NCI-H526 treated with DMSO at 0.1 percent for 48 hours (cell line): Measurements from ENCODE around the gene ZNF546.
A peak's percentile ranks its signal among the peaks of the same experiment; 100 is the strongest.
"Not testable (repeated sequence)": the region's sequence is repeated elsewhere in the genome, so short reads cannot be mapped to it uniquely, and the experiment has no call there.

ENCODE experiments used
- DNase-seq: peaks from one replicate; lab custom pipeline; 2025; lab: John Stamatoyannopoulos, UW

ZNF546 gene

DNA sequence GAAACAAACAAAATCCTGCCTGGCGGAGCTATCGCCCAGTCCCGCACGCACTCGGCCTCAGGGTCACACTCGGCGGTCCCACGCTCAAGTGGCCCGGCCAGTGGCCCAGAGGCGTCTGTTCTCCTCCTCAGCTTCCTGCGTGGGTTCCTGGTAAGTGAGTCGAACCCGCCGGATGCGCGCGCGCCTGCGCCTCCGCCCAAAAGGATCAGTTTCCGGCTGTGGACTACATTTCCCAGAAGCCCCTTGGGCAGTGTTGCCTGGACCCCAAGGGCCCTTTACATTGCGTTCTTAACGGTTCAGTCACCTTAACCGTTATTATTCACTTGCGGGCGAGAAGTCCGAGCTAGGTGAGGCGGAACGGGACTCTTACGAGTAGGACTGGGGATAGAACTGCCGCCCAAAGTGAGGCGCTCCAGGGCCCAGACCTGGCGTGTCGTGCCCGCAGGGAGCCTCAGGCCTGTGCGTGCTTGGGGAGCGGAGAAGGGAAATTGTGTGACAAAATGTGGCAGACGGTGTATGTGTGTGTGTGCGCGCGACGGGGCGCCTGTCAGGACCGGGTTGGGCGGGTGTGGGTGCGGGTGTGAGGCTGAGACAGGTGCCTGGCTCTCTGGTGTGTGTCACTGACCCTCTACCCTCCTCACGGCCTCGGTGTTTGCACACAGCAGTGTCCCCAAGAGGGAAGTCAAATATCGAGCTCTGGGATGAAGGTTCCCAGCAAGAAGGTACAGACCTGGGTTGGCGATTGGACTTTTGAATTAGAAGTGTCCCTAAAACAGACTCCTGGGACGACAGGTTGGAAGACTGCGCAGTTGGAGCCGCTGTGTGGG, at the start of gene ZNF546:
Gene ZNF546, plus strand, starts transcription at position 250 of the 827 bp plus-strand sequence. CDS start 1,267 bp downstream, outside the sequence.
- peak; percentile 75 for DNase-seq

DNA sequence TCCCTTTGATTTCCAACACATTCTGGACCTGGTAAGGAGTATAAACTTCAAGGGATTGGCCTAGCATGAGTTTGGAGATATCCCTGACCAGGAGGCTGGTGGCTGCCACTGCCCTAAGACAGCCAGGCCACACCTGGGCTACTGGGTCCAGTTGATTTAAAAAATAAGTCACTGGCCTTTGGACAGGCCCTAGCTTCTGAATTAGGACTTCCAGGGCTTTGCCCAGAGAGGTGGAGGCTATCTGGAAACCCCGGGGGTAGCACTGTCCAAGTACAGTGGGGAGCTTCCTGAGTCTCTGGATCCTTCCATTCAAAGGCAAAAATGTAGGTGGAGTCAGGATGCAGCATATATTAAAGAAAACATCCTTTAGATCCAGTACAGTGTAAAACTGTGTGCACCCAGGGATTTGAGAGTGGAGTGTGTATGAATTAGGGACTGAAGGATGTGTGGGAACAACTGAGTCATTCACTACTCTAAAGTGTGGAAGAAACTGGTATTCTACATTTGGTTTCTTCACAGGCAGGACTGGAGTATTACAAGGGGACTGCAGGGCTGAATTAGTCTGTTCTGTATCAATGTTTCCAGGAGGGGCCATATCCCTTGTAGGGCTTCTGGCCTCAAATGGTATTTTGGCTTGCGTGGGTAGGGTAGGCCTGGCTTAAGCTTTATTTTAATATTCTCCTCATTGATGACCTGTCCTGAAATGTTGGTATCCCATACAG, 47.7 kb upstream of the ZNF546 start:
- DNase-seq = no peak

DNA sequence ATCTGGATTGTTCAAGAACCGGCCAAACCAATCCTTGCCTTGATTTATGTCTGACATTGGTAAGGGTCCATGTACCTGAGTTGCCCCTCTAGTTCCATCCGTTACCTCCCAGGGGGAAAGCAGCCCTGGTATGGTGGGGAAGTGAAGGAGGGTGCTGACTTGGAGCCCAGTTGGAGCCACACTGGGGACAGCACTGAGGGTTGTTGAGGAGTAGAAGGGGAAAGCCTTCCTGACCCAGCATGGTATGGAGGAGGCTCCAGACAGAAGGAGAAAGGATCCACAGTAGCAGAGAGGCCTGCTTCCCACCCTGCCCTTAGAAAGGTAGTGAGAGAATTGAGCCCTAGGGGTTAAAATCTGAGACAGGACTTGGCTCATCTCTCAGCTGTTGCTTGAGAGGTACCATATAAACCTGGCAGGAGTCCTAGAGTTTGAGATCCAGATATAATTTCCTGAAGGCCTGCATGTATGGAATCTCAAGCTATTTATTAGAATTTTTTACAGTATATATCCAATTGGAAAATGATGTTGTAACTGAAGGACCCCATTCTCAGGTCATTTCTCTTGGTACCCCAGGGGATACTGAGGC, 45.7 kb upstream of the ZNF546 start:
- DNase-seq = no peak

DNA sequence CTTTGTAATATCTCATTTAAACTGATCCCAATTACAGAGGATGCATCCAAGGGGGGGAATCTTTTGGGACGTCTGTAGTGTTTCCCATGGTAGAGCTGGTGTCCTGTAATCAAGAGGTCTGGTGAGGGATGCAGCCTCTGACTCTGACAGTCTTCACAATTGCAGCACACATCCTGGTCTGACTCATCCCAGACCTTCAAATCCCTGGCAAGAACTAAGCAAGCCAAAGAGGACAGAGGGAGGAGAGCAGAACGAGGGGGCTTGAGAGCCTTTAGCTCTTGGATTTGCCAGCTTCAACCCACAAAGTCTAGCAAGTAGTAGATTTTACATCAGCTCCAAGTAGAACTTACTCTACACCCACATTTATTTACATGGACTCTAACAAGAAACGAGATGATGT, 45.2 kb upstream of the ZNF546 start:
- no peak for DNase-seq

DNA sequence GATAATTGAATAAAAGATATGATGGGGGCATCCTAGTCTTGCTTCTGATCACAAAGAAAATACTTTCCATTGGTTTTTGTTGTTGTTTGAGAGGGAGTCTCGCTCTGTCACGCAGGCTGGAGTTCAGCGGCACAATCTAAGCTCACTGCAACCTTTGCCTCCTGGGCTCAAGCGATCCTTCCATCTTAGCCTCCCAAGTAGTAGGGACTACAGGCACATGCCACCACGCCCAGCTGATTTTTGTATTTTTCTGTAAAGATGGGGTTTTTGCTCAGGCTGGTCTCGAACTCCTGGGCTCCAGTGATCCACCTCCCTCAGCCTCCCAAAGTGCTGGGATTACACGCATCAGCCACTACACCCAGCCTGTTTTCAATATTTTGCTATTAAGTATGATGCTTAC, 42.9 kb upstream of the ZNF546 start:
- no peak for DNase-seq

DNA sequence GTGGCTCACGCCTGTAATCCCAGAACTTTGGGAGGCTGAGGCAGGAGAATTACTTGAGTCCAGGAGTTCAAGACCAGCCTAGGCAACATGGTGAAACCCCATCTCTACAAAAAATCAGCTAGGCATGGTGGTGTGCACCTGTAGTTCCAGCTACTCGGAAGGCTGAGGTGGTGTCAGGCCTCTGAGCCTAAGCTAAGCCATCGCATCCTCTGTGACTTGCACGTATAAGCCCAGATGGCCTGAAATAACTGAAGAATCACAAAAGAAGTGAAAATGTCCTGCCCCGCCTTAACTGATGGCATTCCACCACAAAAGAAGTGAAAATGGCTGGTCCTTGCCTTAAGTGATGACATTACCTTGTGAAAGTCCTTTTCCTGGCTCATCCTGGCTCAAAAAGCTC, 39.0 kb upstream of the ZNF546 start:
- DNase-seq = not testable (repeated sequence)

DNA sequence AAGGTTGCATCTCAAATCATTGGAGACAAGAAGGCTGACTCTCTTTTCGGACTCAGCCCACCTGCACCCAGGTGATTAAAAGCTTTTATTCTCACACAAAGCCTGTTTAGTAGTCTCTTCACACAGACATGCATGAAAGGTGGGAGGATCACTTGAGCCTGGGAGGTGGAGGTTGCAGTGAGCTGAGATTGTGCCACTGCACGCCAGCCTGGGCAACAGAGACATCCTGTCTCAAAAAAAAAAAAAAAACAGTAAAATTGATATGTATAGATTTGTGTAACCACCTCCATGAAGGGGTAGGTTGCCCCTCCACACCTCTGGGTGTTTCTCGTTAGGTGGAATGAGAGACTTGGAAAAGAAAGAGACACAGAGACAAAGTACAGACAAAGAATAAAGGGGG, 37.9 kb upstream of the ZNF546 start:
- DNase-seq = not testable (repeated sequence)

DNA sequence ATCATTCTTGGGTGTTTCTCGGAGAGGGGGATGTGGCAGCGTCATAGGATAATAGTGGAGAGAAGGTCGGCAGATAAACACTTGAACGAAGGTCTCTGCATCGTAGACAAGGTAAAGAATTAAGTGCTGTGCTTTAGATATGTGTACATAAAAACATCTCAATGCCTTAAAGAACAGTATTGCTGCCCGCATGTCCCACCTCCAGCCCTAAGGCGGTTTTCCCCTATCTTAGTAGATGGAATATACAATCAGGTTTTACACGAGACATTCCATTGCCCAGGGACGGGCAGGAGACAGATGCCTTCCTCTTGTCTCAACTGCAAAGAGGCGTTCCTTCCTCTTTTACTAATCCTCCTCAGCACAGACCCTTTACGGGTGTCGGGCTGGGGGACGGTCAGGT, 37.5 kb upstream of the ZNF546 start:
- not testable (repeated sequence) for DNase-seq

DNA sequence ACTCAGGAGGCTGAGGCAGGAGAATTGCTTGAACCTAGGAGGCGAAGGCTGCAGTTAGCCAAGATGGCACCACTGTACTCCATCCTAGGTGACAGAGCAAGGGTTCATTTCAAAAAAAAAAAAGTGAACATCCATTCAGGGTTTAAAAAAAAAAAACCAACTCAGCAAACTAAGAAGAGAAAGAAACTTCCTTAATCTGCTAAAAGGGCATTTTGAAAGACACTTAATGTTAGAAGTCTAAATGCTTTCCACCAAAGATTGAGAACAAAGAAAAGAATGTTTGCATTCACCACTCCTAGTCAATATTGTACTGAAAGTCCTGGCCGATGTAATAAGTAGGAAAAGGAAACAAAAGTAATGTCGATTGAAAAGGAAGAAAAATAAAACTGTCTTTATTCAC, 33.0 kb upstream of the ZNF546 start:
- no peak for DNase-seq

DNA sequence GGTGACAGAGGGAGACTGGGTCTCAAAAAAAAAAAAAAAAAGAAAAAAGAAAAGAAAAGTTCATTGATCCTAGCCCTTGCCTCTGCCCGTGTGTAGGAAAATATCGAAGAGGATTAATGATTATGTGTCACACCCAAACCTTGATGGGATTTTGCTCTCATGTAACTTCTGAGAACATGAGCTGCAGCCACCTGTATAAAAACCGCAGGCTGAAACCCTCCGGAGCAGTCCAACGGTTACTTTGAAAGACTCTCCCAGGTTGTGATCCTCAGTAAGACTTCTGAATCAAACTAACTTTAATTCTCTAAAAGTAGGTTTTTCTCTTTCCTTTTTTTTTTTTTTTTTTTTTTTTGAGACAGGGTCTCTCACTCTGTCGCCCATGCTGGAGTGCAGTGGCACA, 30.2 kb upstream of the ZNF546 start:
- no peak for DNase-seq

DNA sequence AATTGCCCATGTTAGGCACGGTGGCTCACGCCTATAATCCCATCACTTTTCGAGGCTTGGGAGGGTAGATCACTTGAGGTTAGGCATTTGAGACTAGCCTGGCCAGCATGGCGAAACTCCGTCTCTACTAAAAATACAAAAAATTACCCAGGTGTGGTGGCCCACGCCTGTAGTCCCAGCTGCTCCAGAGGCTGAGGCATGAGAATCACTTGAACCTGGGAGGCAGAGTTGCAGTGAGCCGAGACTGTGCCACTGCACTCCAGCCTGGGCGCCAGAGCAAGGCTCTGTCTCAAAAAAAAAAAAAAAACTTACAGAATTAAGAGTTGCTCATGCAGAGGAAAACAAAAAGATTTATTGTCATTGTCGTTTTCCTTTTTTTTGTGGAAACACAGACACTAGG, 29.3 kb upstream of the ZNF546 start:
- DNase-seq = no peak

DNA sequence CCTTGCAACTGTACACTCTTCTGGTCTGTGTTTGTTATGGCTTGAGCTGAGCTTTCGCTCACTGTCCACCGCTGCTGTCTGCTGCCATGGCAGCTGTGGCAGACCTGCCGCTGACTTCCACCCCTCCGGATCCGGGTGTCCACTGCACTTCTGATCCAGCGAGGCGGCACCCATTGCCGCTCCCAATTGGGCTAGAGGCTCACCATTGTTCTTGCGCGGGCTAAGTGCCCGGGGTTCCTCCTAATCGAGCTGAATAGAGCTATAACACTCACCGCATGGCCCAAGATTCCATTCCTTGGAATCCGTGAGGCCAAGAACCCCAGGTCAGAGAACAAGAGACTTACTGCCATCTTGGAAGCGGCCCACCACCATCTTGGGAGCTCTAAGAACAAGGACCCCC, 28.1 kb upstream of the ZNF546 start:
- no peak for DNase-seq

DNA sequence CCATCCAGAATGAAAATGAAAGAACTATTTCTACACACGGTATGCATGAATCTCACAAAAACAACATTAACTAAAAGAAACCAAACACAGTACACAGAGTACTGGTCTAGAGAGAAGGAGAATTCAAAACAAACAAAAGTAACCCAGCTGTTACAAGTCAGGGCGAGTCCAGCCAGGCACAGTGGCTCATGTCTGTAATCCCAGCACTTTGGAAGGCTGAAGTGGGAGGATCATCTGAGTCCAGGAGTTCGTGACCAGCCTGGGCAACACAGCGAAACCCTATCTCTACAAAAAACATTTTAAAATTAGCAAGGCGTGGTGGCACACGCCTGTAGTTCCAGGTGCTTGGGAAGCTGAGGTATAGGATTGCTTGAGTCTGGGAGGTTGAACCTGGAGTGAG, 27.6 kb upstream of the ZNF546 start:
- DNase-seq = no peak

DNA sequence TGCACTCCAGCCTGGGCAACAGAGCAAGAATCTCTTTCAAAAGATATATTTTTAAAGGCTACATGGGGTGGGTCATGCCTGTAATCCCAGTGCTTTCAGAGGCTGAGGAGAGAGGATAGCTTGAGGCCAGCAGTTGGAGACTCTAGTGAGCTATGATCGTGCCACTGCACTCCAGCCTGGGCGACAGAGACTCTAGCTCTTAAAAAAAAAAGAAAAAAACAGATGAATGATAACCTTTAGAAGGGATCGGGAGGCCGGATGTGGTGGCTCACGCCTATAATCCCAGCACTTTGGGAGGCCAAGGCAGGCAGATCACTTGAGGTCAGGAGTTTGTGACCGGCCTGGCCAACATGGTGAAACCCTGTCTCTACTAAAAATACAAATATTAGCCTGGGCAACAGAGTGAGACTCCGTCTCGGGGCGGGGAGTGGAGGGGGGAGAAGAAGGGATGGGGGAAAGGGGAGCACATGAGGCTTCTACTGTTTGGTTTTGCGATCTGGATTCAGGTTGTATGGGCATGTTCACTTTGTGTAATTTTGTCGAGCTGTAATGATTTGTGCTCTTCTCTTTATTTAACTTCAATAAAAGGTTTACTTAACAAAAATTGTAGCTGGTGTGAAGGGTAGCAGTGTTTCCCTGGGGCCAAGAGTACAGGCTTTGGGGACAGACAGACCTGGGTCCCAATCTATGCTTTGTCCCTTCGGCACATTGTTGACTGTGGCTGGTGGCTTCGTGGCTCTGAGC, 27.0 kb upstream of the ZNF546 start:
- DNase-seq = no peak

DNA sequence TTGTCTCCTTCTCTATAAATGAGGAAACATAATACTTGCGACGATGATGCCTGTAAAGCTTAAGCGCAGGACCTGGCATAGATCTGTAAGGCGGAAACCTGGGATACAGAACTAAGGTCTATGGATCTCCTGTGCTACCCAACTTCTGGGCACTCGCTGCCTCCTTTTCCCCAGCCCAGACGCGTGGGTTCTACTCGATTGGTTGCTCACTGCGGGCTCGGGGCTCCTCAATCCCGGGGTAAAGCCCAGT, 26.5 kb upstream of the ZNF546 start:
- peak; percentile 71 for DNase-seq

DNA sequence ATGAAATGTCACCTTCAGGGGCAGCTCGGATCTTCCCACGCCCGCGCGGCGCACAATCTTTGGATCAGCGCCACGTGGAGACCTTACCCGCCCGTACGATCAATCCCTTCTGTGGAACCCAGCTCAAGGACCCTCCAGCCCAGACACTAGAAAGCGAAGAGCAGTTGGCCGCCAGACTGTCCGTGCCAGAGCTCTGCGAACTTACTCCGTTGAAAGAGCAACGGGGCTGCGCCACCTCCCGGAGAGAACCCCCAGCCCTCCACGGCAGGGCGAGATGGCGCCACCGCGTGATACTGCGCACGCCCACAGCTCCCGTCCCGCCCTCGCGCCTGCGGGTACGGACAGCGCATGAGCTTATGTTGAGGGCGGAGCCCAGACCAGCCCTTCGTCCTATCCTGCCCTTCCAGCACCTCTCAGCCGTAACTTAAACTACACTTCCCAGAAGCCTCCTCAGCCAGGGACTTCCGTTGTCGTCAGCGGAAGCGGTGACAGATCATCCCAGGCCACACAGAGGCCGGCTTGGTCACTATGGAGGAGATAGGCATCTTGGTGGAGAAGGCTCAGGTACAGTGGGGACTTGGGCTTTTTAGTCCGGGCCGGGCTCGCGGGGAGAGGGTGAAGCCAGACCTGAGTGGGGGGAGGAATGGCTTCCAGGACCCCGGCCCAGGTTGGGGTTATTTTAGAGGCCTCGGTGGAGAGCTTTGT, 26.0 kb upstream of the ZNF546 start, which contains the start of gene PSMC4:
Gene PSMC4, plus strand, starts transcription at position 491 of the 705 bp plus-strand sequence. Its CDS starts 38 bp downstream, at position 529.
- peak; percentile 98 for DNase-seq

DNA sequence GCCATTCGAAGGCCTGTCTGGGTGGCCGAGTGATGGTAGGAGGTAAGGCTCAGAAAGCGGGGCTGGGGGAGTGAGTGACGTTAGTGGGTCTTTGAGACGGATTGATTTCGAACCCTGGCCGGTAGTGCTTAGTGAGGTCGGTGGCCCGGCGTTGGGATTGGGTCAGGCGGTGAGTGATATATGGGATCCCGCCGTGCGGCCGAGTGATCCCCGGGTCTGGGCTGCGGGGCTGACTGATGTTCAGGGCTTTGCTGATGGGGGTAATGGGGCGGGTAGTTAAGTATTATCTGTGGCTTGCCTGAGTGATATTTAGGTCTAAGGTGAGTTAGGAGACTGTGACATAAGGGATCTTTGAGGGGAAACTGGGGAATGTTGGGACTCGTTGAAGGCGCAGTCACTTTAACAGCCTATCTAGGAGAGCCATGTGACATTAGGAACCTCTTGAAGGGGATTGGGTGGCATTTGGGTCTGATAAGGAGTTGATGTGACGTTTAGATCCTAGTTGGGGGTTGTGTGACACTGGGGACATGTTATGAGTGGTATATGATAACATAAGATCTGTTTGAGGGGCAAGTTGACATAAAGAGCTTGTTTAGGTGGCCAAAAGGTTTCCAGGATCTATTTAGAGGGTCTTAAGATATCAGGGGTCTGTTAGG, 25.4 kb upstream of the ZNF546 start:
- no peak for DNase-seq

DNA sequence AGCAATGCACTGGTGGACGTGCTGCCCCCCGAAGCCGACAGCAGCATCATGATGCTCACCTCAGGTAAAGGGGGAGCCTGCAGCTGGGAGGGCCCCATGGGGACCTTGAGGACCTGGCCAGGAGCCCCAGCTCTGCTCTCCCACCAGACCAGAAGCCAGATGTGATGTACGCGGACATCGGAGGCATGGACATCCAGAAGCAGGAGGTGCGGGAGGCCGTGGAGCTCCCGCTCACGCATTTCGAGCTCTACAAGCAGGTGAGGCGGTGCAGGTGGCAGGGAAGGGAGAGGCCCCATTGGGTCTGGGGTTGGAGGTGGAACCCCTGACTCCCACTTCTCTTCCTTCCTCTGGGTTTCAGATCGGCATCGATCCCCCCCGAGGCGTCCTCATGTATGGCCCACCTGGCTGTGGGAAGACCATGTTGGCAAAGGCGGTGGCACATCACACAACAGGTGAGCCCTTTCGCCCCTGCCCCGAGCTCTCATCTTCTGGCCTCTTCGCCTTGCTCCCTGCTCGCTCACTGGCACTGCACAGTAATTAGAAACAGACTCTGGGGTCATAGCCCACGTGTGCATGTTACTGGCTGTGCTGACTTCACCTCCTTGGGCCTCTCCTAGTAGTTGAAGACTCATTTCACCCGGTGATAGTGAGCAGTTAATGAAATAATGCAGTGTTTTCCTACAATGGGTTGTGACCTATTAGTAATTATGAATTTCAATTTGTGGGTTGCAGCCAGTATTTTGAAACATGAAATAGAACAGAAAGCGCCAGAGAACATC, 22.3 kb upstream of the ZNF546 start:
- no peak for DNase-seq

DNA sequence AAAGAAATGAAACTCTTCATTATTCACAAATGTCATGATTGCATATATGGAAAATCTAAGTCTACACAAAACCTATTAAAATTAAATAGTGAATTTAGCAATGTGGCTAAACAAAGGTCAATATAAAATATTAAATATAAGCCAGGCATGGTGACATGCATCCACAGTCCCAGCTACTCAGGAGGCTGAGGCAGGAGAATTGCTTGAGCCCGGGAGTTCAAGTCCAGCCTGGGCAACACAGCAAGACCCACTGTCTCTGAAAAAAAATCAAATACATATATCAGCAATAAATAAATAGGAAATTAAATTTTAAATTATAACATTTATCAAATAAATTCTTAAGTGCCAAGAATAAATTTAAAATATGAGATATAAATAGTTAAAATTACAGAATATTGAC, 14.0 kb upstream of the ZNF546 start:
- no peak for DNase-seq

DNA sequence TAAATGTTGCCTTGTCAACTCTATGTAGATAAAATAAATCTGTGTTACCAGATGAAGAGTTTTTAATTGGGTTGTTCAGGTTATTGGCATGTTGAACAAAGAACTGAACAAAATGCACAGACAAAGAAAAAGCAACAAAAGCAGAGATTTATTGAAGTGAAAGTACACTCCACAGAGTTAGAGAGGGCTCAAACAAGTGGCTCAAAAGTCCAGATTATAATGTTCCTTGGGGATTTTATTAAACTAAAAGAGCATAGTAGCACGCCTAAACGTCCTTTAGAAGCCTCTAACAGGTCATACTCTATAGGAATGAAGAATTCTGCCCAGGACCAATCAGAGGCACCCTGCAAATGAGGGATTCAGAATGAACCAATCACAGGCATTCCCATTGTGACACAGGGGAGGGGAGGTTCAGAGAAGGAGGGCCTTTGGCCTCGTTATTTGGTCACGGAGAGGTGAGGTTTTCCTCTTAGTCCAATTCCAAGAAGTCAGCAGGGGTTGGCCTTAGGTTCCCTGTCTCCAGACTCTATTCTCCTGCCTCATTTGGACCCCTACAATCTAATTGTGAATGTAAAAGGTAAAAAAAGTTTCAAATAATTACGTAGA, 13.1 kb upstream of the ZNF546 start:
- no peak for DNase-seq
